VCaP (cell line): Measurements from ENCODE around the gene SF3A1.

Experiments
- H3K27ac ChIP-seq: fragments of 450-650 bp; 2 replicates; pipeline ENCODE4 v1.5.1; 2017
- CTCF ChIP-seq: fragments of 450-650 bp; conservative IDR thresholded peaks from 2 replicates; pipeline ENCODE4 v1.5.1; 2017; ENCODE audit warnings: mild to moderate bottlenecking, moderate library complexity

Gene SF3A1

GRCh38 chr22:30332994-30333706, 23.5 kb downstream of the SF3A1 start:
- no peak for TF ChIP-seq CTCF
- no peak overlapping the region for H3K27ac ChIP-seq

GRCh38 chr22:30332551-30332950, 24.1 kb downstream of the SF3A1 start:
- no peak for TF ChIP-seq CTCF
- H3K27ac ChIP-seq = no peak overlapping the region

GRCh38 chr22:30328466-30329049, 28.1 kb downstream of the SF3A1 start:
- peak overlapping the region; percentile 81 for H3K27ac ChIP-seq
- no peak for TF ChIP-seq CTCF

- peak; percentile 68 for TF ChIP-seq CTCF
- peak overlapping the region; percentile 81 for H3K27ac ChIP-seq
Measured at GRCh38 chr22:30327864-30328345, 28.8 kb downstream of the SF3A1 start.

- TF ChIP-seq CTCF = no peak
- peak within 1 kb of the TSS; percentile 81 for H3K27ac ChIP-seq
Measured at GRCh38 chr22:30326706-30327362, 29.9 kb downstream of the SF3A1 start, which contains the start of gene TBC1D10A. TSS of gene TBC1D10A (minus strand) at chr22:30326941. CDS start at chr22:30326881, 60 bp downstream.

GRCh38 chr22:30326255-30326705, 30.4 kb downstream of the SF3A1 start:
- TF ChIP-seq CTCF = no peak
- peak overlapping the region; percentile 81 for H3K27ac ChIP-seq

- TF ChIP-seq CTCF = no peak
- H3K27ac ChIP-seq = peak overlapping the region; percentile 81; the same call in 1 of the 2 replicates
Measured at GRCh38 chr22:30325724-30326254, 30.9 kb downstream of the SF3A1 start.
